ENCODE measurements around the gene AQP3. TPM values are rescaled to one million over a fixed set of nuclear protein-coding genes. Genes with fewer than 3 reads are reported as not detected.

Gene AQP3
- total RNA-seq, 1 experiment from 2014 or later: 1.0 TPM

DNA sequence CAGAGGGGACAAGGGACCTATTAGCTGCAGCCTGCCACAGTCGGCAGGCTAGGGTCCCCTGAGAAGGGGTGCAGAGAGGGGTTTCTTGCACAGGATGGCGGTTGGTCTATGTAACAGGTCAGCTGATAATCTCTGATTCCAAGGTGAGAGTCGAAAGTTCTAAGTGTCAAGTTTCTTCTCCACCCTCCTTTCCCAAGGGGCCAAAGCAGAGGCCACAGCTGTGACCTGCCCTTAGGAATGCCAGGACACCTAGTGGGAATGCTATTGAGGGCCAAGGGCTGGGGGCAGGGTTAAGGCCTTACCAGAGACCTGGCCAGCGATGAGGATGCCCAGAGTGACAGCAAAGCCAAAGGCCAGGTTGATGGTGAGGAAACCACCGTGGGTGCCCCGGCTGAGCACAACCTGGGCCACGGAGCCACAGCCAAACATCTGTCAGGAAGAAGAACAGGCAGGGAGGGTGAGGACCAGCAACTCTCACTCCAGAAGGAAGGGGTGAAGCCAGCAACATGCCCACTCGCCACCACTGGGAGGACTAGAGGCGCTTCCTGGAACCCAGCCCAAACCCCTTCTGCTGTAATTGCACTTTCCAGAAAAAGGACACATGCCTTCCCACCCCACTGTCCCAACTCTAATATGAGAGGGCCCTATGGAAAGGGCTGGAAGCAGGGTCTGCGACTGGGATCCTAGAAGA lies 3.8 kb downstream of the AQP3 start:
- no peaks in the 10 kb centered on the region for H3K36me3 ChIP-seq (ENCODE audit: control insufficient read depth, insufficient read depth, low read length)
- POLR2A ChIA-PET: no interaction called here
- no peaks in the 10 kb centered on the region for H3K9me3 ChIP-seq (ENCODE audit: control insufficient read depth, insufficient read depth, low read depth, low read length)
- in situ Hi-C loops (cut with HindIII; ENCODE audit: low pct_unique_long_range_greater_than_20kb, low sequenced_read_pairs): no loop called here
- no peak for DNase-seq (ENCODE audit: low read depth, low spot score)
- no peak overlapping the region for H3K27ac ChIP-seq (ENCODE audit: low read length)
- no TSS peak for BruUV-seq (replicated peaks)
- no peak for TF ChIP-seq SIN3A (IDR thresholded peaks at IDR 0.05; ENCODE audit: borderline replicate concordance, insufficient read depth, low read depth, low read length)
- TF ChIP-seq, protein P1, sequence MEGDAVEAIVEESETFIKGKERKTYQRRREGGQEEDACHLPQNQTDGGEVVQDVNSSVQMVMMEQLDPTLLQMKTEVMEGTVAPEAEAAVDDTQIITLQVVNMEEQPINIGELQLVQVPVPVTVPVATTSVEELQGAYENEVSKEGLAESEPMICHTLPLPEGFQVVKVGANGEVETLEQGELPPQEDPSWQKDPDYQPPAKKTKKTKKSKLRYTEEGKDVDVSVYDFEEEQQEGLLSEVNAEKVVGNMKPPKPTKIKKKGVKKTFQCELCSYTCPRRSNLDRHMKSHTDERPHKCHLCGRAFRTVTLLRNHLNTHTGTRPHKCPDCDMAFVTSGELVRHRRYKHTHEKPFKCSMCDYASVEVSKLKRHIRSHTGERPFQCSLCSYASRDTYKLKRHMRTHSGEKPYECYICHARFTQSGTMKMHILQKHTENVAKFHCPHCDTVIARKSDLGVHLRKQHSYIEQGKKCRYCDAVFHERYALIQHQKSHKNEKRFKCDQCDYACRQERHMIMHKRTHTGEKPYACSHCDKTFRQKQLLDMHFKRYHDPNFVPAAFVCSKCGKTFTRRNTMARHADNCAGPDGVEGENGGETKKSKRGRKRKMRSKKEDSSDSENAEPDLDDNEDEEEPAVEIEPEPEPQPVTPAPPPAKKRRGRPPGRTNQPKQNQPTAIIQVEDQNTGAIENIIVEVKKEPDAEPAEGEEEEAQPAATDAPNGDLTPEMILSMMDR (IDR thresholded peaks at IDR 0.05): no peak
- TF ChIP-seq TCF7L2 (IDR thresholded peaks at IDR 0.05; ENCODE audit: low read depth, low read length): no peak
- TF ChIP-seq, protein P2, sequence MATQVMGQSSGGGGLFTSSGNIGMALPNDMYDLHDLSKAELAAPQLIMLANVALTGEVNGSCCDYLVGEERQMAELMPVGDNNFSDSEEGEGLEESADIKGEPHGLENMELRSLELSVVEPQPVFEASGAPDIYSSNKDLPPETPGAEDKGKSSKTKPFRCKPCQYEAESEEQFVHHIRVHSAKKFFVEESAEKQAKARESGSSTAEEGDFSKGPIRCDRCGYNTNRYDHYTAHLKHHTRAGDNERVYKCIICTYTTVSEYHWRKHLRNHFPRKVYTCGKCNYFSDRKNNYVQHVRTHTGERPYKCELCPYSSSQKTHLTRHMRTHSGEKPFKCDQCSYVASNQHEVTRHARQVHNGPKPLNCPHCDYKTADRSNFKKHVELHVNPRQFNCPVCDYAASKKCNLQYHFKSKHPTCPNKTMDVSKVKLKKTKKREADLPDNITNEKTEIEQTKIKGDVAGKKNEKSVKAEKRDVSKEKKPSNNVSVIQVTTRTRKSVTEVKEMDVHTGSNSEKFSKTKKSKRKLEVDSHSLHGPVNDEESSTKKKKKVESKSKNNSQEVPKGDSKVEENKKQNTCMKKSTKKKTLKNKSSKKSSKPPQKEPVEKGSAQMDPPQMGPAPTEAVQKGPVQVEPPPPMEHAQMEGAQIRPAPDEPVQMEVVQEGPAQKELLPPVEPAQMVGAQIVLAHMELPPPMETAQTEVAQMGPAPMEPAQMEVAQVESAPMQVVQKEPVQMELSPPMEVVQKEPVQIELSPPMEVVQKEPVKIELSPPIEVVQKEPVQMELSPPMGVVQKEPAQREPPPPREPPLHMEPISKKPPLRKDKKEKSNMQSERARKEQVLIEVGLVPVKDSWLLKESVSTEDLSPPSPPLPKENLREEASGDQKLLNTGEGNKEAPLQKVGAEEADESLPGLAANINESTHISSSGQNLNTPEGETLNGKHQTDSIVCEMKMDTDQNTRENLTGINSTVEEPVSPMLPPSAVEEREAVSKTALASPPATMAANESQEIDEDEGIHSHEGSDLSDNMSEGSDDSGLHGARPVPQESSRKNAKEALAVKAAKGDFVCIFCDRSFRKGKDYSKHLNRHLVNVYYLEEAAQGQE (IDR thresholded peaks at IDR 0.05; ENCODE audit: insufficient read depth in 1 of 2, low read depth in 2 of 2, low read length in 1 of 2): no peak
- no peak for TF ChIP-seq POLR2AphosphoS5 (IDR thresholded peaks at IDR 0.05; ENCODE audit: low read depth, low read length)
- H3K4me3 ChIP-seq (ENCODE audit: low read depth in 2 of 2, low read length in 2 of 2): no peak overlapping the region
- H3K27me3 ChIP-seq (ENCODE audit: control insufficient read depth, insufficient read depth, low read length): peaks cover 3% of the 10 kb centered on the region
- ATAC-seq: no peak
- intact Hi-C loops (cut with micrococcal nuclease; ENCODE audit: unreplicated experiment): no loop called here
- CTCF ChIA-PET: no interaction called here
- peaks cover 7% of the 10 kb centered on the region; the same call in 1 of the 2 replicates for H3K4me1 ChIP-seq (ENCODE audit: control insufficient read depth, insufficient read depth, low read length)

DNA sequence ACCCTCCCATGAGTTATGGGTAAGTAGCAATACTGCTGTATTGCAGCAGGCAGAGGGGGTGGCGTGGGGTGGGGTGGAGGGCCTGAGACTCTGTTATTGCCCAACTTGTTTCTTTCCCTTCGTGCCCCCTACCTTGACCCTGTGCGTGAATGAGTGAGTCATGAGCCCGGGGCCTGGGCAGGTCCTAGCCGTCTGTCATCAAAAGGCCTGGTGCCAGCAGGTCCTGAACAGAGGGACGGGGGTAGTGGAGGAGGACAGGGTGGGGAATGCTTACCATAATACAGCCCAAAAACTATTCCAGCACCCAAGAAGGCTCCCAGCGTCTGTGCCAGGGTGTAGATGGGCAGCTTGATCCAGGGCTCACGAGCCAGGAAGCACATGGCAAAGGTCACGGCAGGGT lies 4.3 kb downstream of the AQP3 start:
- H3K27ac ChIP-seq (ENCODE audit: low read length): no peak overlapping the region
- H3K4me3 ChIP-seq (ENCODE audit: low read depth in 2 of 2, low read length in 2 of 2): no peak overlapping the region
- DNase-seq (ENCODE audit: low read depth, low spot score) (no peak), ATAC-seq (no peak)
- intact Hi-C loops (cut with micrococcal nuclease; ENCODE audit: unreplicated experiment) (no loop called here), in situ Hi-C loops (cut with HindIII; ENCODE audit: low pct_unique_long_range_greater_than_20kb, low sequenced_read_pairs) (no loop called here)
- CTCF ChIA-PET: no interaction called here
- H3K27me3 ChIP-seq (ENCODE audit: control insufficient read depth, insufficient read depth, low read length): peaks cover 3% of the 10 kb centered on the region
- H3K9me3 ChIP-seq (ENCODE audit: control insufficient read depth, insufficient read depth, low read depth, low read length): no peaks in the 10 kb centered on the region
- H3K4me1 ChIP-seq (ENCODE audit: control insufficient read depth, insufficient read depth, low read length): peaks cover 7% of the 10 kb centered on the region; the same call in 1 of the 2 replicates
- POLR2A ChIA-PET: no interaction called here
- H3K36me3 ChIP-seq (ENCODE audit: control insufficient read depth, insufficient read depth, low read length): no peaks in the 10 kb centered on the region
- TF ChIP-seq TCF7L2 (IDR thresholded peaks at IDR 0.05; ENCODE audit: low read depth, low read length): no peak
- TF ChIP-seq, protein P2 (IDR thresholded peaks at IDR 0.05; ENCODE audit: insufficient read depth in 1 of 2, low read depth in 2 of 2, low read length in 1 of 2): no peak
- TF ChIP-seq POLR2AphosphoS5 (IDR thresholded peaks at IDR 0.05; ENCODE audit: low read depth, low read length): no peak
- TF ChIP-seq SIN3A (IDR thresholded peaks at IDR 0.05; ENCODE audit: borderline replicate concordance, insufficient read depth, low read depth, low read length): no peak
- TF ChIP-seq, protein P1 (IDR thresholded peaks at IDR 0.05): no peak
- no TSS peak for BruUV-seq (replicated peaks)
